Heart left ventricle (tissue), 16 donors: Measurements from ENCODE around the gene KRTAP8-1. TPM values are rescaled to one million over a fixed set of nuclear protein-coding genes. Genes with fewer than 3 reads are reported as not detected.

Experiments
- ATAC-seq, 4 donors: fragments of 200-7000 bp; cut with Tn5 transposase; one replicate each; pipeline ENCODE4 v1.9.1; 2020 to 2022; ENCODE audit warnings: moderate library complexity in 4 of 4, mild to moderate bottlenecking in 3 of 4, moderate number of reproducible peaks in 1 of 4
- DNase-seq, 5 donors: peaks; one replicate each; pipeline ENCODE4 v3.0.0-alpha.2; 2020
- H3K27ac ChIP-seq, 12 donors: fragments of 200-600 bp; sonication (generic) in 4 of 12; one replicate each; pipeline versions ENCODE4 v1.5.0 to v1.8.0; 2016 to 2022; ENCODE audit warnings: mild to moderate bottlenecking in 2 of 12
- H3K27me3 ChIP-seq, 9 donors: fragments of 200-600 bp; sonication (generic) in 2 of 9; one replicate each; pipeline versions ENCODE4 v1.5.1 to v1.8.0; 2016 to 2022; ENCODE audit warnings: mild to moderate bottlenecking in 3 of 9
- H3K36me3 ChIP-seq, 9 donors: fragments of 200-600 bp; sonication (generic) in 2 of 9; one replicate each; pipeline versions ENCODE4 v1.5.0 to v1.8.0; 2018 to 2022; ENCODE audit warnings: mild to moderate bottlenecking in 2 of 9
- H3K4me1 ChIP-seq, 12 donors: fragments of 200-600 bp; sonication (generic) in 4 of 12; one replicate each; pipeline versions ENCODE4 v1.5.0 to v1.8.0; 2016 to 2022; ENCODE audit warnings: mild to moderate bottlenecking in 3 of 12
- H3K4me3 ChIP-seq, 12 donors: fragments of 200-600 bp; sonication (generic) in 4 of 12; one replicate each; pipeline versions ENCODE4 v1.5.0 to v1.8.0; 2017 to 2022; ENCODE audit warnings: mild to moderate bottlenecking in 9 of 12, moderate library complexity in 4 of 12
- H3K9me3 ChIP-seq, 12 donors: fragments of 200-600 bp; sonication (generic) in 4 of 12; one replicate each; pipeline versions ENCODE4 v1.5.0 to v1.8.0; 2016 to 2022; ENCODE audit warnings: mild to moderate bottlenecking in 1 of 12
- POLR2A ChIP-seq, 2 donors: fragments of 450-650 bp; IDR thresholded peaks; one replicate each; pipeline ENCODE4 v1.6.1; 2017; ENCODE audit warnings: antibody characterized with exemption in 2 of 2, mild to moderate bottlenecking in 2 of 2, moderate library complexity in 2 of 2
- WGBS, 4 donors: extraction: QIAGEN DNeasy Blood & Tissue Kit in 2 of 4; methylation state at CpG; one replicate each; pipeline versions ENCODE4 v1.1.5 to v1.1.7; 2013 to 2018; 5-methylcytosine and 5-hydroxymethylcytosine counted together
- intact Hi-C, 10 donors: fragments of 100-400 bp; cut with DNase I; formaldehyde crosslinking; loops; one replicate each; pipeline versions ENCODE4 v1.11.1 to v1.14.2; 2022
- long read RNA-seq, 3 donors: library from polyadenylated mRNA; unstranded; transcript quantifications; one replicate each; pipeline ENCODE4 v2.0.0, GENCODE V29; 2020 to 2021
- polyA plus RNA-seq, 2 donors: library from polyadenylated mRNA; stranded (reverse); fragments of 200-250 nt; gene quantifications; one replicate each; pipeline ENCODE4 v1.2.3, GENCODE V29; 2013
- total RNA-seq, 9 donors: library from RNA; depleted of rRNA in 2 of 9; stranded (reverse); fragments of >200 nt in 2 of 9; fragmentation: NEBNext Ultra II Directional in 3 of 9; extraction: Animal tissue kit (Norgen Biotek cat#: 25700) in 3 of 9; gene quantifications; one replicate each; pipeline versions ENCODE4 v1.1.0 to v1.2.4, GENCODE V29; 2016 to 2023
- TF ChIP-seq, protein P1 (sequence below), 12 donors: fragments of 200-600 bp; sonication (generic) in 4 of 12; IDR thresholded peaks; one replicate each; pipeline versions ENCODE4 v1.5.0 to v1.8.0; 2018 to 2022; ENCODE audit warnings: antibody characterized with exemption in 12 of 12, mild to moderate bottlenecking in 5 of 12
- donor health status: ischemic (EF 13 %, LVEDD 7.1; RV severe dilation, severe dysfunction).
- donor health status: healthy with polysubstance abuse.
- donor health status: DM: no; HTN: yes; CAD: no.
- donor health status: DM: no; HTN: no; CAD: no.
- donor health status: ischemic (EF 25% LVEDD 6.9; RV normal size, moderate dysfunction).
- donor health status: ischemic (EF 25% LVEDD 5.7; RV mildly dilated, moderate dysfunction).
- donor health status: healthy.
- donor health status: DM: yes; HTN: yes; CAD: no.
- donor health status: ischemic (EF 35%, LVEDD 5.7; RV mildly dilated, moderate dysfunction).
- donor health status: nonischemic (EF 11% LVEDD 7.7; RV severe dilation, severe dysfunction).
- donor health status: DM: yes; HTN: yes; CAD: no.
- donor health status: PGD.
- donor health status: ischemic (EF 29% LVEDD 5.4; RV normal size, mild dysfunction).
- donor health status: nonischemic (EF 23%, LVEDD 6.1; RV moderate dilation, normal function).

KRTAP8-1 gene, protein sequence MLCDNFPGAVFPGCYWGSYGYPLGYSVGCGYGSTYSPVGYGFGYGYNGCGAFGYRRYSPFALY
- total RNA-seq (not detected), polyA plus RNA-seq (not detected)
- long read RNA-seq, donor 1, result 0 reads
- long read RNA-seq, donor 2, result 0 reads
- long read RNA-seq, donor 3, result 0 reads

DNA sequence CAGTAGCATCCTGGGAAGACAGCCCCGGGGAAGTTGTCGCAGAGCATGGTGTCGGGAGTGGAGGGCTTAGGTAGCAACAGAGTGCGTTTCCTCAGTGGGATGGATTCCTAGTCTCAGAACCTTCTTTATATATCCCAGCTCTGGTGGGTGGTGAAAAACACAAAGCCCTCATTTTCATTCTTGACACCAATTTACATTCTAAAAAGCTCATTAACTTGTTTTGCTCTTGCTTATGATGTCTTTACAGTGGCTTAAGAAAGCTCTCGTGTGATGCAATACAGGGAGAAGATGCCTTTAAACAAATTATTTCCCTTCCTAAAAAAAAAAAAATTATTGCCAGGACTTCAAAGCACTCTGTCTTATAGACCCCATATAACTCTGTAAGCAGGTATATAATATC lies at the start of gene KRTAP8-1:
KRTAP8-1 (minus strand) TSS at position 101 of the 400 bp plus-strand sequence; CDS start at position 47, 54 bp downstream.
- ATAC-seq, result no peak

DNA sequence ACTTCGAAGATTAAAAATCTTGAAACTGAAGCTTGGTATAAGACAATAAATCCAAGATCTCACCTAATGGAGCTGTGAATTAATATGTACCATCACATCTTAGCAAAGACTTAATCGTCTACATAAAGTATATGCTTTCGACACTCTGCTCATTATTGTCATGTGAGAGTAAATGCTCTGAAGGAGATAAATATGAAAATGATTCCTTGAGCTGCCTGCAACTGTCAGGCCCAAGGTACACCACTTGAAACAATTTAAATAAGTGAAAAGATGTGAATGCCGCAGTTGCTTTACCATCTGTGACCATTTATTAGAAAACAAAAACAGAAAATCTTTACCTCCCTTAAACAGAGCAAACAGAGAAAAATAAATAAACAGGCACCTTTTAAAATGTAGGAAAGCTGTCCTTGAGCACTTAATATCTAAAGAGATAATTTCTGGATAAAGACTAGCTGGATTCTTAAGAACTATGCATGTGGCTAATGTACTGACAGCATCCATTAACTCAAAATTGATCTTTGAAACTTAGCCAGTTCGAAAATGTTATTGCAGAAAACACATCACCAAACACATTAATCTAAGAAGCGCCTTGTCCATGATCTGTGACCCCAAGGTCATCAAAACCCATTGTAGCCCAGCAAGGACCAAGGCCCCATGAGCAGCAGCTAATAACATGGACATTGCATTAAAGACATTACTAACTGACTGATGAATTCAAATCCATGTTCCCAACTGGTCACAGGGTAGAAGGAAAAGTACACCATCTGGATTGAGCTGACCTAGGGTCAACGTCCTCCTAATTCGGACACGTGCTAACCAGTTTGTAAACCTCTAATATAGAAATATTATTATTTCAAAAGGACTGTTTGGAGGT lies 34.8 kb upstream of the KRTAP8-1 start:
- no peak for ATAC-seq
- TF ChIP-seq, protein P1, sequence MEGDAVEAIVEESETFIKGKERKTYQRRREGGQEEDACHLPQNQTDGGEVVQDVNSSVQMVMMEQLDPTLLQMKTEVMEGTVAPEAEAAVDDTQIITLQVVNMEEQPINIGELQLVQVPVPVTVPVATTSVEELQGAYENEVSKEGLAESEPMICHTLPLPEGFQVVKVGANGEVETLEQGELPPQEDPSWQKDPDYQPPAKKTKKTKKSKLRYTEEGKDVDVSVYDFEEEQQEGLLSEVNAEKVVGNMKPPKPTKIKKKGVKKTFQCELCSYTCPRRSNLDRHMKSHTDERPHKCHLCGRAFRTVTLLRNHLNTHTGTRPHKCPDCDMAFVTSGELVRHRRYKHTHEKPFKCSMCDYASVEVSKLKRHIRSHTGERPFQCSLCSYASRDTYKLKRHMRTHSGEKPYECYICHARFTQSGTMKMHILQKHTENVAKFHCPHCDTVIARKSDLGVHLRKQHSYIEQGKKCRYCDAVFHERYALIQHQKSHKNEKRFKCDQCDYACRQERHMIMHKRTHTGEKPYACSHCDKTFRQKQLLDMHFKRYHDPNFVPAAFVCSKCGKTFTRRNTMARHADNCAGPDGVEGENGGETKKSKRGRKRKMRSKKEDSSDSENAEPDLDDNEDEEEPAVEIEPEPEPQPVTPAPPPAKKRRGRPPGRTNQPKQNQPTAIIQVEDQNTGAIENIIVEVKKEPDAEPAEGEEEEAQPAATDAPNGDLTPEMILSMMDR (IDR thresholded peaks at IDR 0.05), result no peak
- TF ChIP-seq POLR2A (IDR thresholded peaks at IDR 0.05), result no peak
- peaks cover 0 to 8% (median 0%) of the 10 kb centered on the region in 12 donors for H3K9me3 ChIP-seq
- H3K4me1 ChIP-seq, result no peaks in the 10 kb centered on the region
- H3K36me3 ChIP-seq, result no peaks in the 10 kb centered on the region
- no peak overlapping the region for H3K27ac ChIP-seq
- DNase-seq, result no peak
- no peak overlapping the region for H3K4me3 ChIP-seq
- intact Hi-C loops, result no loop called here
- H3K27me3 ChIP-seq, result no peaks in the 10 kb centered on the region
- 76 to 82% (median 79%) methylated on average over 9 of the region's 9 CpGs for WGBS, 4 donors

More for the DNA sequence above, at the start of gene KRTAP8-1:
- H3K9me3 ChIP-seq, result no peaks in the 10 kb centered on the region
- no peaks in the 10 kb centered on the region for H3K36me3 ChIP-seq
- DNase-seq, result no peak
- peaks cover 0 to 8% (median 0%) of the 10 kb centered on the region in 9 donors for H3K27me3 ChIP-seq
- H3K4me3 ChIP-seq, result no peak within 1 kb of the TSS
- TF ChIP-seq, protein P1 (IDR thresholded peaks at IDR 0.05), result no peak
- no peak for TF ChIP-seq POLR2A (IDR thresholded peaks at IDR 0.05)
- WGBS, 4 donors, result 76 to 87% (median 82%) methylated on average over 5 of the region's 5 CpGs
- H3K27ac ChIP-seq, result no peak within 1 kb of the TSS
- intact Hi-C loops, result no loop called here
- H3K4me1 ChIP-seq, result no peaks in the 10 kb centered on the region

DNA sequence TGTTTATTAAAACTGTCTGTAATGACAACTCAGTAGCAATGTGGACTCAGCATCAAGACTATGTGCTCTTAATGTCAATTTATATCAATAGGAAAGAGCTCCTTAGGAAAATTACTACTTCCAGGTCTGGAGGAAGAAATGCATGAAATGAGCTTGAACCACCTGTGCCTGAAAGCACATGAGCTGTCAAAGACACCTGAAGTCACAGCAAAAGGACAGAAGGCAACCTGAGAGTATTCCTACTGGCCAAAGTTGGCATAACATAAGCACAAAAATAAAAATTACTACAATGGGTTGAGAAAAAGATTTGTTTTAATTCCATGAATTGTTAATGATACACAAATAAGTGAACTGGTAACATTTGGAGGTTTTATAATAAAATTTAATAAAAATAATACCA lies 29.9 kb upstream of the KRTAP8-1 start:
- no peak overlapping the region for H3K4me3 ChIP-seq
- TF ChIP-seq POLR2A (IDR thresholded peaks at IDR 0.05), result no peak
- TF ChIP-seq, protein P1 (IDR thresholded peaks at IDR 0.05), result no peak
- H3K36me3 ChIP-seq, result no peaks in the 10 kb centered on the region
- no peak for DNase-seq
- no peak overlapping the region for H3K27ac ChIP-seq
- no peaks in the 10 kb centered on the region for H3K9me3 ChIP-seq
- no peaks in the 10 kb centered on the region for H3K27me3 ChIP-seq
- no peak for ATAC-seq
- intact Hi-C loops, result no loop called here
- H3K4me1 ChIP-seq, result no peaks in the 10 kb centered on the region

DNA sequence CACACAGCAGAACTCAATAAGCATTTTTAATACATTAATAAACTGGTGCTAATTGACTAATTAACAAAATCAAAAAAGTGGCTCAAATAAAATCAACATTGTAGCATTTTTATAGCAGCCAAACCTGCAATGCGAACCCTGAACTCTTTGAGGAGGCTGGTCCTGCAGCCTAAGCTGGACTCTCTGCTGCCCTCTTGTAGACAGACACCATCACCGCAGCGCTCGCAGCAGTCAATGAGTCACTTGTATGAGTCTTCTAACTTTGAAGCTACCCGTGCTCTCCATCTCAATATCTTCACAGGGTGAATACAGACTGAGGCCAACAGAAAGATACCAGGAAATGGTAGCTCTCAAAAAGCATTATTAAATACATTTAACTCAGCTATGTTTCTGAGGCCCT lies 26.2 kb upstream of the KRTAP8-1 start:
- H3K36me3 ChIP-seq, result no peaks in the 10 kb centered on the region
- WGBS, 4 donors, result 19 to 32% (median 29%) methylated on average over 5 of the region's 5 CpGs
- H3K4me3 ChIP-seq, result no peak overlapping the region
- intact Hi-C loops, result loop anchor here in 2 of 10 donors (5.0 to 10.0 kb wide), 3 partner anchors 145 to 245 kb away; no protein-coding TSS in a partner anchor
- no peaks in the 10 kb centered on the region for H3K4me1 ChIP-seq
- H3K9me3 ChIP-seq, result no peaks in the 10 kb centered on the region
- DNase-seq (no peak), ATAC-seq (no peak)
- H3K27me3 ChIP-seq, result no peaks in the 10 kb centered on the region
- TF ChIP-seq, protein P1 (IDR thresholded peaks at IDR 0.05), result peak in 4 of 12 donors; percentile 8 to 35 (median 18)
- no peak for TF ChIP-seq POLR2A (IDR thresholded peaks at IDR 0.05)
- H3K27ac ChIP-seq, result no peak overlapping the region
